HepG2 (cell line): ENCODE results near the gene ERBB3. TPM values are rescaled to one million over a fixed set of nuclear protein-coding genes. Genes with fewer than 3 reads are reported as not detected.

ENCODE experiments used
- CEBPB ChIP-seq: IDR thresholded peaks from 2 replicates; pipeline ENCODE4 v1.6.1; 2011; ENCODE audit warnings: low read depth, low read length, improper control_type of control experiment, borderline replicate concordance
- CEBPZ ChIP-seq: IDR thresholded peaks from 2 replicates; pipeline ENCODE4 v1.6.1; 2012; ENCODE audit warnings: low read length, improper control_type of control experiment
- CREM ChIP-seq, 2 experiments: sonication (generic) in 1 of 2; formaldehyde crosslinking in 1 of 2; IDR thresholded peaks; 2 replicates each; pipeline versions ENCODE4 v1.4.0 to v1.6.1; 2016 to 2020; ENCODE audit warnings: antibody characterized with exemption in 1 of 2, mild to moderate bottlenecking in 1 of 2, missing genetic modification reagents in 1 of 2
- FOXK1 ChIP-seq: sonication (generic); formaldehyde crosslinking; IDR thresholded peaks from 2 replicates; pipeline ENCODE4 v1.4.0; 2020; ENCODE audit warnings: low read depth, missing genetic modification reagents, borderline replicate concordance
- FOXO4 ChIP-seq: sonication (generic); formaldehyde crosslinking; conservative IDR thresholded peaks from 2 replicates; pipeline ENCODE4 v1.8.1; 2023; ENCODE audit warnings: missing genetic modification reagents
- MYC ChIP-seq: sonication (generic); formaldehyde crosslinking; IDR thresholded peaks from 2 replicates; pipeline ENCODE4 v1.9.0; 2021; ENCODE audit warnings: missing genetic modification reagents, borderline replicate concordance
- NFYB ChIP-seq: sonication (generic); formaldehyde crosslinking; IDR thresholded peaks from 2 replicates; pipeline ENCODE4 v1.4.0; 2020; ENCODE audit warnings: missing genetic modification reagents
- PCBP2 ChIP-seq: fragments of 200-400 bp; formaldehyde crosslinking; optimal IDR thresholded peaks from 2 replicates; pipeline ENCODE3; 2018; ENCODE audit warnings: low read length, low read depth; ENCODE audit not compliant: poor library complexity, severe bottlenecking
- PITX1 ChIP-seq: sonication (generic); formaldehyde crosslinking; IDR thresholded peaks from 2 replicates; pipeline ENCODE4 v1.5.1; 2020; ENCODE audit warnings: mild to moderate bottlenecking, missing genetic modification reagents
- ZFP37 ChIP-seq: sonication (generic); formaldehyde crosslinking; IDR thresholded peaks from 2 replicates; pipeline ENCODE4 v1.4.0; 2020; ENCODE audit warnings: missing genetic modification reagents, borderline replicate concordance
- ZNF264 ChIP-seq: sonication (generic); formaldehyde crosslinking; IDR thresholded peaks from 2 replicates; pipeline ENCODE4 v1.4.0; 2020; ENCODE audit warnings: missing genetic modification reagents
- ZNF343 ChIP-seq: sonication (generic); formaldehyde crosslinking; IDR thresholded peaks from 2 replicates; pipeline ENCODE4 v1.4.0; 2020; ENCODE audit warnings: mild to moderate bottlenecking, missing genetic modification reagents
- ZNF569 ChIP-seq: sonication (generic); formaldehyde crosslinking; IDR thresholded peaks from 2 replicates; pipeline ENCODE4 v1.5.0; 2020; ENCODE audit warnings: mild to moderate bottlenecking, missing genetic modification reagents, moderate library complexity, borderline replicate concordance
- ZNF784 ChIP-seq: sonication (generic); formaldehyde crosslinking; IDR thresholded peaks from 2 replicates; pipeline ENCODE4 v1.5.1; 2020; ENCODE audit warnings: missing genetic modification reagents, mild to moderate bottlenecking, borderline replicate concordance
- ZNF841 ChIP-seq: sonication (generic); formaldehyde crosslinking; IDR thresholded peaks from 2 replicates; pipeline ENCODE4 v1.8.1; 2023; ENCODE audit warnings: missing genetic modification reagents, borderline replicate concordance
- polyA plus RNA-seq, 8 experiments: library from polyadenylated mRNA; depleted of rRNA in 3 of 8; stranded (reverse) in 7 of 8; unstranded in 1 of 8; fragments of >200 nt; fragmentation: Illumina TruSeq in 4 of 8; extraction: Trizol in 4 of 8; gene quantifications; 2 replicates each; pipeline versions ENCODE4 v1.2.1 to v1.2.3, GENCODE V29; 2011 to 2016; ENCODE audit warnings: low read depth in 4 of 8, missing spikeins in 1 of 8, mixed read lengths in 1 of 8; ENCODE audit not compliant: insufficient read depth in 1 of 8
- total RNA-seq, 5 experiments: library from RNA; depleted of rRNA; stranded (reverse); fragments of >200 nt; fragmentation: Illumina TruSeq; extraction: Trizol; gene quantifications; 2 replicates each; pipeline ENCODE4 v1.2.3, GENCODE V29; 2016; ENCODE audit warnings: low read depth in 1 of 5
- TF ChIP-seq, protein P1 (sequence below): sonication (generic); formaldehyde crosslinking; IDR thresholded peaks from 2 replicates; pipeline ENCODE4 v1.4.0; 2020; ENCODE audit warnings: missing genetic modification reagents
- TF ChIP-seq, protein P2 (sequence below): sonication (generic); formaldehyde crosslinking; IDR thresholded peaks from 2 replicates; pipeline ENCODE4 v1.4.0; 2020; ENCODE audit warnings: missing genetic modification reagents

Gene ERBB3
- total and polyA plus RNA-seq, 2 of the 13 experiments (the other 11 are each of a cell fraction or from before 2014, with no cell fraction given), result 93.6 to 358 TPM

DNA sequence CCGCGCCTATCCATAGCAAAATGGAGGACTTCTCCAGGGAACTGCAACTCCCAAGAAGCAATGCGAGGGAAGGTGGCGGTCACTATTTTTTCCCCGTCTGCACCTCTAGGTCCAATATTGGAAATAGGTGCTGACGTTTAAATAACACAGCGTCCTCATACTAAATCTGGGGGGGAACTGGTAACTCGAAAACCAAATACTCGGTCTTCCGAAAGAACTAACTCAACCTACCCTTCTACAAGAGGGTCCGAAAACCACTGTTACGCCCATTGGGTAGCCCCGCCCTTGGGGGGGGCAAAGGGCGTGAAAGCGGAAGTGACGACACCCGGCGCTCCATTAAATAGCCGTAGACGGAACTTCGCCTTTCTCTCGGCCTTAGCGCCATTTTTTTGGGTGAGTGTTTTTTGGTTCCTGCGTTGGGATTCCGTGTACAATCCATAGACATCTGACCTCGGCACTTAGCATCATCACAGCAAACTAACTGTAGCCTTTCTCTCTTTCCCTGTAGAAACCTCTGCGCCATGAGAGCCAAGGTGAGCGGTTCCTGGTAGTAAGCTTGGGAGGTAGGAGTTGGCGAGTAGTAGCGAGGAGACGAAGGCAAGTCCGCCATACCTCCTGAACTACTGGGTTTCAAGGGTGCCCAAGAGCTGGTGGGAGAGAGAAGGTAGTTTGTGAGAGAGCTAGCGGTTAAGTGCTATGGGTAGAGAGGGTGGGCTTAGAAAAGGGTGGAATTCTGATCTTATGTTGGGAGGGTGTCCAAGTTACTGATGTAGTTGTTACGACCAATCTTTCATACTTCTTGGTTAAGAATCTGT, 36.5 kb downstream of the ERBB3 start, which contains the start of gene RPL41 (continued):
- TF ChIP-seq, protein P1, sequence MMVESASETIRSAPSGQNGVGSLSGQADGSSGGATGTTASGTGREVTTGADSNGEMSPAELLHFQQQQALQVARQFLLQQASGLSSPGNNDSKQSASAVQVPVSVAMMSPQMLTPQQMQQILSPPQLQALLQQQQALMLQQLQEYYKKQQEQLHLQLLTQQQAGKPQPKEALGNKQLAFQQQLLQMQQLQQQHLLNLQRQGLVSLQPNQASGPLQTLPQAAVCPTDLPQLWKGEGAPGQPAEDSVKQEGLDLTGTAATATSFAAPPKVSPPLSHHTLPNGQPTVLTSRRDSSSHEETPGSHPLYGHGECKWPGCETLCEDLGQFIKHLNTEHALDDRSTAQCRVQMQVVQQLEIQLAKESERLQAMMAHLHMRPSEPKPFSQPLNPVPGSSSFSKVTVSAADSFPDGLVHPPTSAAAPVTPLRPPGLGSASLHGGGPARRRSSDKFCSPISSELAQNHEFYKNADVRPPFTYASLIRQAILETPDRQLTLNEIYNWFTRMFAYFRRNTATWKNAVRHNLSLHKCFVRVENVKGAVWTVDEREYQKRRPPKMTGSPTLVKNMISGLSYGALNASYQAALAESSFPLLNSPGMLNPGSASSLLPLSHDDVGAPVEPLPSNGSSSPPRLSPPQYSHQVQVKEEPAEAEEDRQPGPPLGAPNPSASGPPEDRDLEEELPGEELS (CRISPR knock-in tag), result no peak
- TF ChIP-seq CEBPB, result no peak
- TF ChIP-seq CEBPZ, result no peak
- peak; percentile 53; the same call in 1 of the 2 replicates for TF ChIP-seq FOXK1 (CRISPR knock-in tag)
- no peak for TF ChIP-seq PCBP2
- TF ChIP-seq, protein P2, sequence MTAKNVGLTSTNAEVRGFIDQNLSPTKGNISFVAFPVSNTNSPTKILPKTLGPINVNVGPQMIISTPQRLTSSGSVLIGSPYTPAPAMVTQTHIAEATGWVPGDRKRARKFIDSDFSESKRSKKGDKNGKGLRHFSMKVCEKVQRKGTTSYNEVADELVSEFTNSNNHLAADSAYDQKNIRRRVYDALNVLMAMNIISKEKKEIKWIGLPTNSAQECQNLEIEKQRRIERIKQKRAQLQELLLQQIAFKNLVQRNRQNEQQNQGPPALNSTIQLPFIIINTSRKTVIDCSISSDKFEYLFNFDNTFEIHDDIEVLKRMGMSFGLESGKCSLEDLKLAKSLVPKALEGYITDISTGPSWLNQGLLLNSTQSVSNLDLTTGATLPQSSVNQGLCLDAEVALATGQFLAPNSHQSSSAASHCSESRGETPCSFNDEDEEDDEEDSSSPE (CRISPR knock-in tag), result peak; percentile 79
- peak; percentile 17; the same call in 1 of the 2 replicates for TF ChIP-seq NFYB (CRISPR knock-in tag)
- no peak for TF ChIP-seq ZNF841 (CRISPR knock-in tag)
- no peak for TF ChIP-seq ZNF569 (CRISPR knock-in tag)
- 0 out of 2 replicates have a peak, but pooled peaks have one; percentile 16 for TF ChIP-seq ZNF264 (CRISPR knock-in tag)
- TF ChIP-seq FOXO4 (CRISPR knock-in tag), result no peak
- TF ChIP-seq ZNF784 (CRISPR knock-in tag), result no peak
- TF ChIP-seq PITX1 (CRISPR knock-in tag), result no peak
- TF ChIP-seq ZNF343 (CRISPR knock-in tag), result peak; percentile 79; the same call in 1 of the 2 replicates
- peak; percentile 95 for TF ChIP-seq MYC (CRISPR knock-in tag)
- TF ChIP-seq ZFP37 (CRISPR knock-in tag), result peak; percentile 78; the same call in 1 of the 2 replicates
- peak; percentile 98 for TF ChIP-seq CREM (IDR thresholded peaks at IDR 0.05)
- TF ChIP-seq CREM (CRISPR knock-in tag; IDR thresholded peaks at IDR 0.05), result peak; percentile 51; the same call in 1 of the 2 replicates
